Embryonic facial prominence (tissue), 1 donor: ENCODE measurements around the gene BBC3.

ENCODE experiments used
- DNase-seq: peaks from one replicate; pipeline ENCODE4 v3.0.0-alpha.2; 2016; ENCODE audit errors: extremely low spot score

Gene BBC3

DNA sequence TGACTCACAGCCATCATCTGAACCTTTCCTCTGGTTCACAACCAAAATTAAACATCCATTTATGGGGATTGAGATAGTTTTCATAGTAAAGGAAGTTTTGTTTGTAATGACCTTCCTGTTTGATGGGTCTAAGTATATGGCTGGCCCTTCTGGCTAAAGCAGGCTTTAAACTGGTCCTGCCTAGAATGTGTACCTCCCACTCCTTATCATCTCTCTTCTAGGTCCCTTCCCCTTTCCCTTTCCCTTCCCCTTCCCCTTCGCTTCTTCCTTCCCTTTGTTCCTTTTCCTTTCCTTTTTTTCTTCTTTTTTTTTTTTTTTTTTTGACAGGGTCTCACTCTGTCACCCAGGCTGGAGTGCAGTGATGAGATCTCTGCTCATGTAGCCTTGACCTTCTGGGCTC, 35.6 kb downstream of the BBC3 start:
- no peak for DNase-seq

GRCh38 chr19:47190167-47190727, 40.8 kb downstream of the BBC3 start:
- no peak for DNase-seq

GRCh38 chr19:47188507-47189033, 42.4 kb downstream of the BBC3 start:
- no peak for DNase-seq

GRCh38 chr19:47187797-47188196, 43.2 kb downstream of the BBC3 start:
- DNase-seq, result no peak

DNA sequence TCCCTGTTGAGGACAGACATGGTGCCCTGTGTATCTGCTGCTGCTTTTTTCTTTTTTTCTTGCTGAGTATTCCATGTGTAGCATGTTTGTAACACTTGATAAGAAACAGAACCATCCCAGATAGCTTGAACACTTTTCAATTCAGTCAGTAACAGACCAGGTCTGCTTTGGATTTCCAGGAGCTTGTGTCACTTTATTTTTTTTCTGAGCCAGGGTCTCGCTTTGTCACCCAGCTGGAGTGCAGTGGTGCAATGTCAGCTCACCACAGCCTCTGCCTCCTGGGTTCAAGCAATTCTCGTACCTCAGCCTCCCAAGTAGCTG, 43.7 kb downstream of the BBC3 start:
- no peak for DNase-seq

DNA sequence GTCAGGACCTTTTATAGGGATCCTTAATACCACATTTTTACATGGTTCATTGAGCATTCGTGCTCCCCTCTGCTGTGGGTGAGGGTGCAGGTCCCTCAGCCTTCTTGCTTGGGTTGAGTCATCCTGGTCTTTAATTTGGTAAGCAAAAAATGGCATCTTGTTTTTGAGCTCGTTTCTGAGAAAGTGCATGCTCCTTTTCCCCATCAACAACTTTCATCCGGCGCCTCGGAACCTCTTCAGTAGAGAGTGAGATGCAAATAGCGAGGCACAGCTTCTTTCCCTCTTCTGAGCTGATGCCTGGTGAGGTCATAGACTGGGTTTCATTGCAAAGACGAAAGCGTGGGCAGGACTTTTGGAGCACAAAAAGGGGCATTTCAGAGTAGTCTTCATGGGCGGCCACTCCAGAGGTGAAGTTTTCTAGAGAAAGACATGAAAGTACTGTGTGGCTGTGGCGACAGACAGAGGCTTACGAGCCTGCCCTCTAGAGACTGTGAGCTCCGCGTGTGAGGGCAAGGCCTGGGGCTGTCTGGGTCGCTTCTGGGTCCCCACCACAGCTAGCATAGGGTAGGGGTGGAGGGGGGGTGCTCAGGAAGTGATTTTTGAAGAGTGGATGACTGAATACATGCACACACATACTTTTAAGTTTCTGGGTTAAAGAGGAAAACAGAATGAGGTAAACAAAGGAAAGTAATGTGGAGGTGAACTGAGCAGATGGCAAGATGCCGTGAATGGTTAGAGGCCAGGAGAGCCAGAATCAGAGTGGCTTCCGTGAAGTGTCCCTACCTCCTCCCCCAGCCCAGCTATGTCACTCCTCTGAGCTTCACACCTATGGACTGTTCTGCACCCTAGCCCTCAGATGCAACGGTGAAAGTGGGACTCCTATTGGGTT, 44.3 kb downstream of the BBC3 start:
- no peak for DNase-seq

GRCh38 chr19:47183601-47184000, 47.4 kb downstream of the BBC3 start:
- no peak for DNase-seq

- no peak for DNase-seq
Measured at GRCh38 chr19:47179653-47180310, 51.2 kb downstream of the BBC3 start.

DNA sequence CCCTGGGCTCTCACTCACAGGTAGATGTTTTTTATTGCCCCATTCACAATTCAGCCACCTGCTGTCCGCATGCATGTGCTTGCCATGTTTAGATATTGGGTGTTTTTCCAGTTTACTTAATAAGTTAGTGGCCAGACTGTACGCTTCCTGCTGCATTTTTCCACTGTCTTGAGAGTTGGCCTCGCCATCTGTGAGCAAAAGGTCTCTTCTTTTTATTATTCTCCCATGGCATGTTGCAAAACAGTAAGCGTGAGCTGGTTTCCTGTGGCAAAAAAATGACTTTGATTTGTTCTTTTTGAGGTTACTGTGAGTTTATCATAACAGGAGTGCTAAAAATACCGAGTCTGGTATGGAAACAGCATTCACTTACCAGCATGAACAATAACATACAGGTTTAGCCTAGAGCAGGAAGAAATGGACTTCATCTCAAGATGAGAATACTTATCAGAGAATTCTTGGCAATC, 54.3 kb downstream of the BBC3 start:
- no peak for DNase-seq

DNA sequence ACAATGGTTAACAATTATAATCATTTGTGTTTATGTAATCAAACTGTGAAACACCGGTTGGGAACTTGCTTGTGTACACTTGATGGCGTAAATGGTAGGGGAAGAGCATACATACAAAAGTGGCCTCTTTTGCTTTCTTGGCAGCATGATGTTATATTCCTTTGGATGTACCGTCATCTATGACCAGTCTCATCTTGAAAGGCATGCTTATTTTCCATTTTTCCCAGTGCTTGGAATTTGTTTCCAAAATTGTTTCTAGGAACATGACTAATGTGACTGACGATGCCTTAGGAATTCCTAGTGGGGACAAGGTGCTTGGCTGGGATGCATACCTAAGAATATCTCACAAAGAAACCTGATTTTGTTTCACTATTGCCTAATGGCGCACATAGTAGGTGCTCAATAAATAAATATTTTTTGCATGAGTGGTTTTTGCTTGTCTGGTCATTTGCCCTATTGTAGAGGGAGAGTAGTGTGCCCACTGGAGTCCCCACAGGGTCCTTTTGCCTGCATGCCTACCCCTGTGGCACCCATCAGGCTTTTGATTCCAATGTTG, 54.9 kb downstream of the BBC3 start:
- no peak for DNase-seq

DNA sequence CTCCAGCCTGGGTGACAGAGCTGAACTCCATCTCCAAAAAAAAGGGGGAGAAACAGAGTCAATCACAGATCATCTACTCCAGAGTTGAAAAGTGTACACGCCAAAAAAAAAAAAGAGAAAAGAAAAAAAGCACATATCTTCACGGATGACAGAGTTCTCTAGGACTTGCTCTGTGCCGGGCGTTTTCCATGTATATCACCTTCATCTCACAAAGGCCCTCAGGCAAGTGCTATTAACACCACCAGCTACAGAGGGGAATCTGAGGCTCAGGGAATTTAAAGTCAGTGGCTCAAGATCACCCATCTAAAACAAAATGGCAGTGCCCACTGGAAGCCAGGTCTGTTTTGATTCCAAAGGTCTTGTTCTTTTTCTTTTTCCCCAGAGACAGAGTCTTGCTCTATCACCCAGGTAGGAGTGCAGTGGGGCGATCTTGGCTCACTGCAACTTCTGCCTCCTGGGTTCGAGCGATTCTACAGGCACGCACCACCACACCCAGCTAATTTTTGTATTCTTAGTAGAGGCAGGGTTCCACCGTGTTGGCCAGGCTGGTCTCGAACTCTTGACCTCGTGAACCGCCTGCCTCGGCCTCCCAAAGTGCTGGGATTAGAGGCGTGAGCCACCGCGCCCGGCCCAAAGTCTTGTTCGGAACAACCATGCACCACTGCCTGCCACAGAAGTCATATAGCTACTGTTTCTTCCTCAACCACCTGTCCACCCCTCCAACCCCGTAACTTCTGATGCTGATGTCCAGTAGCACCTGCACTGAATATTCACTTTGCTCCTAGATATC, 58.1 kb downstream of the BBC3 start:
- DNase-seq, result no peak
